ENCODE data around the gene SIVA1. TPM values are rescaled to one million over a fixed set of nuclear protein-coding genes. Genes with fewer than 3 reads are reported as not detected.

SIVA1 gene
- polyA plus RNA-seq, 4 donors = 49.7 to 103 (median 58.3) TPM

DNA sequence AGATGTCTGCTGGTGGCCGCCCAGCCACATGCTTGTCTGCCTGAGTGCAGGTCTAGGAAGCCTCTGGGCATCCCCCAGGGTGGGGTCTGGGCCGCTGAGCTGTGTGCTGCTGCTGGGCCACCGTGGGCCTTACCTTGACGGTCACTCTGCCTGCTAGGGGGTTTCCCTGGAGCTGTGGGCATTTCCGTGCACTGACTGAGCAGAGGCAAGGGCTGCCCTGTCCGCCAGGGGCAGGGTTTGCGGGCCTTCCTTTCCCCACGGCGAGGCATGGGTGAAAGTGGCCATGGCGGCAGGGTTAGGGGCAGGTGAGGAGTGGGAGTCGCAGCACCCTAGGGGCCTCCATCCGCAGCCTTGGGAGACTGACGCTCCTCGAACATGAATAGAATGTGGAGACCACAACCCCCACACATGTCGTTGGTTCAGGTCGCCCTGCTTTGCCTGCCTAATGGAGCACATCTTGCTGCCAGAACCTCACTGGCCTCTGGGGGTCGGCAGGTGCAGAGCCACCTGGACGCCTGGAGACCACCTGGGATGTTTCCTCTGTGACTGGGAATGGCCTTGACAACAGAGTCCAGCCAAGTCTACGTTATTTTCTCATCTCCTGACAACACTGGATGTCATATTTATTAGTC, 50.4 kb downstream of the SIVA1 start:
- no peak for DNase-seq (ENCODE audit: low read depth in 4 of 4, low spot score in 3 of 4)

- no peak for DNase-seq (ENCODE audit: low read depth in 4 of 4, low spot score in 3 of 4)
Observed at GRCh38 chr14:104803912-104804410, 51.0 kb downstream of the SIVA1 start.

DNA sequence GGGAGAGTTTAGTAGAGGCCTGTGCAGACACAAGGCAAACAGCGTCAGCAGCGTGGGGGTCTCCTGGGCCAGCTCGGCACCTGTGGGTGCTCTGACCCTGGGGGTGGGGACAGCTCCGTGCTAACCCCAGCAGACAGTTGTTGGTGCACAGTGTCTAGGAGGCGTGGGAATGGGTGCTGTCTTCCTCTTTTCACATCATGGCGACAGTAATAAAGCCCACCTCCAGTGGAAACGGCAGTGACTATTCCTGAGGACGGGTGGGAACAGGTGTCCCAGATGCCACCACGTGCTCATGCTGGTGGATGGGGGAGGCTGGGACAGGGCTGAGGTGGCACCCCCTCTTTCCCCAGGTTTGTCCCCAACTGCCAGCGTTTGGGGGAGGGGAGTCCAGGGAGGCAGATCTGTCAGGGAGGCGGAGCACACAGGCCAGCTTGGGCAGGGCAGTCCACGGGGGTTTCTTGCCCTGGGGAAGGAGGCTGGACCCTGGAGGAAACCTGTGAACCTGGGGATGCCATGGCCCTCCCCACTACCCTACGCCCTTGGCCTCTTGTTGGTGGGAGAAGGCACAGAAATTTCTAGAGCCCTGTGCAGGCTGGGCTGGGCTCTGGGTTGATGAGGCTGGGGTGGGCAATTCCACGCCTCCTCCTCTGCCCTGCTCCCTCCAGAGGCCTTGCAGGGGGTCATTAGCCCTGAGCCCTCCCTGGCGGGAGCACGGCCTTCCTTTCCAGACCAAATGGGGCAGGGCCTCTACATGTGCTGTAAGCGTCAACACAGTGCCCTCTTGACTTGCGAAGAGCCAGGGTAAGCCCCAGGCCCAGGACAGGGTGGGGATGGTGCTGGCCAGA, 51.8 kb downstream of the SIVA1 start:
- DNase-seq (ENCODE audit: low read depth in 4 of 4, low spot score in 3 of 4) = no peak

GRCh38 chr14:104805326-104805678, 52.4 kb downstream of the SIVA1 start:
- DNase-seq (ENCODE audit: low read depth in 4 of 4, low spot score in 3 of 4) = no peak

DNA sequence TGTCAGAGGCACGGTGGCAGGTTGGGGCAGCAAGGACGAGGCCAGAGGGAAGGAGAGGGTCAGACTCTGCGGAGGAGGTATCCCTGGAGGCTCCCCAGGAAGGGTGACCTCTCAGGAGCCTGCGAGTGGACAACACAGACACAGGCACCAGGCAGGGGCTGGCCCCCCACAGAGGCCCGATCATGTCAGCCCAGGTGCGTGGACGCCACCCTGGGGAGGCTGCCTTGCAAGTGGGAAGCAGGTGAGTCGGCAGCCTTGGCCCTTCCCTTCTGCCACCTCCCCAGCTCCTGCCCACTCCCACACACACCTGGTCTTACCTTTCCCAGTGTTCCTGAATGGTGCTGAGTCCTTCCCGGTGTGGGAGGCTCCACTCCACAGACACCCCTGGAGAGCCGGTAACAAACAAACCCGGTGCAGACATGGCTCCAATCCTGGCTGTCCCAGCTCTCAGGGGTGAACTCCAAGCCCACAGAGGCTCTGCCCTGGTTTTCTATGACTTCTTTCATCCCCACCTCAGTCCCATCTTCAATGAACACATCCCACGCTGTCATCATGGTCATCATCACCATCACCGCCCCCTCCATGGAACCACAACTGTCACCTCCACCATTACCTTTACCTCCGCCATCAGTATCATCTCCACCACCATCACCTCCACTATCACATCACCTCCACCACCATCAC, 53.1 kb downstream of the SIVA1 start:
- no peak for DNase-seq (ENCODE audit: low read depth in 4 of 4, low spot score in 3 of 4)

- no peak for DNase-seq (ENCODE audit: low read depth in 4 of 4, low spot score in 3 of 4)
Observed at GRCh38 chr14:104806625-104807465, 53.9 kb downstream of the SIVA1 start.

GRCh38 chr14:104808456-104808855, 55.5 kb downstream of the SIVA1 start:
- DNase-seq (ENCODE audit: low read depth in 4 of 4, low spot score in 3 of 4) = no peak

Other genes with a start within 250 kb of the SIVA1 start
- gene C14orf180, start 173.4 kb upstream of the SIVA1 start, polyA plus RNA-seq (ENCODE audit: insufficient read length in 4 of 4) = under 1 TPM in 3 of 4 donors, not detected in 1; 0.10 to 0.21 (median 0.20) TPM
- 1 to 10 TPM in 3 of 4 donors, under 1 TPM in 1; 0.87 to 1.6 (median 1.2) TPM for gene TMEM179, start 148.4 kb upstream of the SIVA1 start, polyA plus RNA-seq (ENCODE audit: insufficient read length in 4 of 4)
- gene INF2, start 63.5 kb upstream of the SIVA1 start, polyA plus RNA-seq (ENCODE audit: insufficient read length in 4 of 4) = 10 to 100 TPM; 44.6 to 69.0 (median 49.9) TPM
- 10 to 100 TPM; 14.5 to 18.5 (median 17.3) TPM for gene ADSS1, start 28.9 kb upstream of the SIVA1 start, polyA plus RNA-seq (ENCODE audit: insufficient read length in 4 of 4)
- gene AKT1, start 42.6 kb downstream of the SIVA1 start, polyA plus RNA-seq (ENCODE audit: insufficient read length in 4 of 4) = 100 to 1,000 TPM; 108 to 135 (median 113) TPM
- 1 to 10 TPM; 4.3 to 5.4 (median 4.8) TPM for gene ZBTB42, start 48.0 kb downstream of the SIVA1 start, polyA plus RNA-seq (ENCODE audit: insufficient read length in 4 of 4)
- gene CEP170B, start 112.1 kb downstream of the SIVA1 start, polyA plus RNA-seq (ENCODE audit: insufficient read length in 4 of 4) = 10 to 100 TPM; 10.9 to 16.3 (median 13.5) TPM
- 1 to 10 TPM; 1.7 to 4.3 (median 3.6) TPM for gene PLD4, start 171.7 kb downstream of the SIVA1 start, polyA plus RNA-seq (ENCODE audit: insufficient read length in 4 of 4)
- gene AHNAK2, start 225.2 kb downstream of the SIVA1 start, polyA plus RNA-seq (ENCODE audit: insufficient read length in 4 of 4) = 1 to 10 TPM; 1.3 to 2.1 (median 1.8) TPM
- gene CLBA1, start 232.6 kb downstream of the SIVA1 start, polyA plus RNA-seq (ENCODE audit: insufficient read length in 4 of 4) = 10 to 100 TPM; 22.6 to 30.7 (median 25.1) TPM